Testis (tissue), 3 donors: ENCODE measurements around the gene ADPRHL1. TPM values are rescaled to one million over a fixed set of nuclear protein-coding genes. Genes with fewer than 3 reads are reported as not detected.

Source experiments
- DNase-seq: peaks from one replicate; pipeline ENCODE4 v3.0.0-alpha.2; 2019
- H3K27ac ChIP-seq, 2 donors: fragments of 200-600 bp; sonication (generic); one replicate each; pipeline ENCODE4 v1.5.1; 2019
- H3K27me3 ChIP-seq: fragments of 200-600 bp; sonication (generic); one replicate; pipeline ENCODE4 v1.5.1; 2019
- H3K36me3 ChIP-seq: fragments of 200-600 bp; sonication (generic); one replicate; pipeline ENCODE4 v1.5.1; 2017; ENCODE audit warnings: low read depth; ENCODE audit errors: missing control alignments
- H3K4me1 ChIP-seq: fragments of 200-600 bp; sonication (generic); one replicate; pipeline ENCODE4 v1.5.1; 2019
- H3K4me3 ChIP-seq, 2 donors: fragments of 200-600 bp; sonication (generic); one replicate each; pipeline ENCODE4 v1.5.1; 2017 to 2019
- H3K9me3 ChIP-seq: fragments of 200-600 bp; sonication (generic); one replicate; pipeline ENCODE4 v1.5.1; 2017
- CTCF ChIP-seq, 3 experiments: fragments of 450-650 bp in 2 of 3; fragments of 200-600 bp in 1 of 3; sonication (generic) in 1 of 3; IDR thresholded peaks; one replicate each; pipeline ENCODE4 v1.5.1; 2016 to 2019; ENCODE audit warnings: antibody characterized with exemption in 3 of 3, mild to moderate bottlenecking in 2 of 3, moderate library complexity in 1 of 3
- POLR2A ChIP-seq: fragments of 450-650 bp; IDR thresholded peaks from one replicate; pipeline ENCODE4 v1.6.1; 2017; ENCODE audit warnings: antibody characterized with exemption, mild to moderate bottlenecking, moderate library complexity
- WGBS, 2 donors: methylation state at CpG; one replicate each; pipeline ENCODE4 v1.1.5; 2018; 5-methylcytosine and 5-hydroxymethylcytosine counted together
- intact Hi-C: fragments of 100-400 bp; cut with DNase I; formaldehyde crosslinking; loops from one replicate; pipeline ENCODE4 v1.15.1; 2023; ENCODE audit warnings: low total_unique reads
- polyA plus RNA-seq: library from polyadenylated mRNA; stranded (reverse); fragments of 350-450 nt; fragmentation: Illumina TruSeq; extraction: RNeasy Lipid Tissue Mini Kit (QIAGEN cat#74804); gene quantifications from one replicate; pipeline ENCODE4 v1.2.3, GENCODE V29; 2014; ENCODE audit warnings: low read depth, low replicate concordance; ENCODE audit not compliant: insufficient read depth
- total RNA-seq, 2 donors: library from RNA; depleted of rRNA; stranded (reverse); fragments of >200 nt; gene quantifications; one replicate each; pipeline ENCODE4 v1.2.3, GENCODE V29; 2016

The ADPRHL1 gene
- total and polyA plus RNA-seq, 3 donors from 2014 or later: 6.2 to 9.3 (median 6.6) TPM

- Histone ChIP-seq H3K9me3 (no peaks in the 10 kb centered on the region), H3K4me3 (no peak overlapping the region), H3K27me3 (no peaks in the 10 kb centered on the region), H3K36me3 (no peaks in the 10 kb centered on the region), H3K4me1 (no peaks in the 10 kb centered on the region), H3K27ac (no peak overlapping the region)
- intact Hi-C loops: no loop called here
- DNase-seq: no peak
- WGBS, 2 donors: 81 to 85% methylated on average over 17 to 24 of the region's 25 CpGs
- no peak for TF ChIP-seq CTCF (IDR thresholded peaks at IDR 0.05)
- TF ChIP-seq POLR2A: no peak
These were observed 52.5 kb downstream of the ADPRHL1 start for GRCh38 chr13:113400621-113401451.

- no peak overlapping the region for H3K27ac ChIP-seq
- intact Hi-C loops: no loop called here
These were observed 53.5 kb downstream of the ADPRHL1 start for GRCh38 chr13:113399755-113400149.

GRCh38 chr13:113398963-113399754 is 54.1 kb downstream of the ADPRHL1 start:
- 82 to 85% methylated on average over 17 to 19 of the region's 19 CpGs for WGBS, 2 donors
- Histone ChIP-seq H3K27me3 (no peaks in the 10 kb centered on the region), H3K4me1 (no peaks in the 10 kb centered on the region), H3K36me3 (no peaks in the 10 kb centered on the region), H3K27ac (no peak overlapping the region), H3K9me3 (no peaks in the 10 kb centered on the region), H3K4me3 (no peak overlapping the region)
- intact Hi-C loops: no loop called here
- no peak for TF ChIP-seq POLR2A
- no peak for TF ChIP-seq CTCF (IDR thresholded peaks at IDR 0.05)
- DNase-seq: no peak

More at GRCh38 chr13:113399755-113400149, 53.5 kb downstream of the ADPRHL1 start:
- Histone ChIP-seq H3K4me1 (no peaks in the 10 kb centered on the region), H3K36me3 (no peaks in the 10 kb centered on the region), H3K4me3 (no peak overlapping the region), H3K9me3 (no peaks in the 10 kb centered on the region), H3K27me3 (no peaks in the 10 kb centered on the region)
- TF ChIP-seq CTCF (IDR thresholded peaks at IDR 0.05): no peak
- no peak for TF ChIP-seq POLR2A
- WGBS, 2 donors: 90 to 92% methylated on average over 19 of the region's 19 CpGs
- no peak for DNase-seq

GRCh38 chr13:113397608-113398425 is 55.5 kb downstream of the ADPRHL1 start:
- no peak for TF ChIP-seq POLR2A
- TF ChIP-seq CTCF (IDR thresholded peaks at IDR 0.05): no peak

More at GRCh38 chr13:113397608-113398425, 55.5 kb downstream of the ADPRHL1 start:
- Histone ChIP-seq H3K9me3 (no peaks in the 10 kb centered on the region), H3K4me3 (no peak overlapping the region), H3K4me1 (no peaks in the 10 kb centered on the region), H3K36me3 (no peaks in the 10 kb centered on the region), H3K27ac (no peak overlapping the region), H3K27me3 (no peaks in the 10 kb centered on the region)
- intact Hi-C loops: no loop called here
- no peak for DNase-seq
- 65 to 71% methylated on average over 20 of the region's 20 CpGs for WGBS, 2 donors
